ENCODE data around the gene CLDN5.
"Not testable (repeated sequence)": the region's sequence is repeated elsewhere in the genome, so short reads cannot be mapped to it uniquely, and the experiment has no call there.

Gene CLDN5

GRCh38 chr22:19548964-19549363 lies 24.8 kb upstream of the CLDN5 start:
- no peak for DNase-seq (ENCODE audit: low read depth in 1 of 2, low spot score in 1 of 2)

GRCh38 chr22:19548427-19548826 lies 24.2 kb upstream of the CLDN5 start:
- not testable (repeated sequence) for DNase-seq (ENCODE audit: low read depth in 1 of 2, low spot score in 1 of 2)

GRCh38 chr22:19547620-19548019 lies 23.4 kb upstream of the CLDN5 start:
- DNase-seq (ENCODE audit: low read depth in 1 of 2, low spot score in 1 of 2): no peak

- DNase-seq (ENCODE audit: low read depth in 1 of 2, low spot score in 1 of 2): no peak
These were observed 22.5 kb upstream of the CLDN5 start for GRCh38 chr22:19546680-19547079.

- no peak for DNase-seq (ENCODE audit: low read depth in 1 of 2, low spot score in 1 of 2)
These were observed 21.7 kb upstream of the CLDN5 start for GRCh38 chr22:19545935-19546207.

- DNase-seq (ENCODE audit: low read depth in 1 of 2, low spot score in 1 of 2): no peak
These were observed 19.9 kb upstream of the CLDN5 start for GRCh38 chr22:19543970-19544708.

GRCh38 chr22:19540394-19540793 lies 16.2 kb upstream of the CLDN5 start:
- DNase-seq (ENCODE audit: low read depth in 1 of 2, low spot score in 1 of 2): no peak

- no peak for DNase-seq (ENCODE audit: low read depth in 1 of 2, low spot score in 1 of 2)
These were observed 13.8 kb upstream of the CLDN5 start for GRCh38 chr22:19537941-19538488.

GRCh38 chr22:19536564-19536963 lies 12.4 kb upstream of the CLDN5 start:
- no peak for DNase-seq (ENCODE audit: low read depth in 1 of 2, low spot score in 1 of 2)

- DNase-seq (ENCODE audit: low read depth in 1 of 2, low spot score in 1 of 2): no peak
These were observed 10.8 kb upstream of the CLDN5 start for GRCh38 chr22:19535001-19535400.

- no peak for DNase-seq (ENCODE audit: low read depth in 1 of 2, low spot score in 1 of 2)
These were observed 9.6 kb upstream of the CLDN5 start for GRCh38 chr22:19533857-19534256.

- DNase-seq (ENCODE audit: low read depth in 1 of 2, low spot score in 1 of 2): no peak
These were observed 8.9 kb upstream of the CLDN5 start for GRCh38 chr22:19533049-19533626.

GRCh38 chr22:19531327-19531726 lies 7.1 kb upstream of the CLDN5 start:
- not testable (repeated sequence) for DNase-seq (ENCODE audit: low read depth in 1 of 2, low spot score in 1 of 2)

GRCh38 chr22:19530751-19531150 lies 6.5 kb upstream of the CLDN5 start:
- no peak for DNase-seq (ENCODE audit: low read depth in 1 of 2, low spot score in 1 of 2)

- DNase-seq (ENCODE audit: low read depth in 1 of 2, low spot score in 1 of 2): no peak
These were observed 5.6 kb upstream of the CLDN5 start for GRCh38 chr22:19529811-19530210.

- DNase-seq (ENCODE audit: low read depth in 1 of 2, low spot score in 1 of 2): no peak
These were observed 3.7 kb upstream of the CLDN5 start for GRCh38 chr22:19527861-19528417.

GRCh38 chr22:19527321-19527721 lies 3.1 kb upstream of the CLDN5 start:
- DNase-seq (ENCODE audit: low read depth in 1 of 2, low spot score in 1 of 2): no peak

- no peak for DNase-seq (ENCODE audit: low read depth in 1 of 2, low spot score in 1 of 2)
These were observed 2.5 kb upstream of the CLDN5 start for GRCh38 chr22:19526702-19527111.

- DNase-seq (ENCODE audit: low read depth in 1 of 2, low spot score in 1 of 2): no peak
These were observed 2.0 kb upstream of the CLDN5 start for GRCh38 chr22:19526076-19526701.

- no peak for DNase-seq (ENCODE audit: low read depth in 1 of 2, low spot score in 1 of 2)
These were observed 1.5 kb upstream of the CLDN5 start for GRCh38 chr22:19525666-19526065.

GRCh38 chr22:19525116-19525660 lies 978 bp upstream of the CLDN5 start:
- no peak for DNase-seq (ENCODE audit: low read depth in 1 of 2, low spot score in 1 of 2)
